Aorta (tissue), 5 donors: ENCODE data around the gene LONRF2. TPM values are rescaled to one million over a fixed set of nuclear protein-coding genes. Genes with fewer than 3 reads are reported as not detected.
"Not testable (repeated sequence)": the region's sequence is repeated elsewhere in the genome, so short reads cannot be mapped to it uniquely, and the experiment has no call there.

Source experiments
- ATAC-seq: fragments of 200-7000 bp; cut with Tn5 transposase; one replicate; pipeline ENCODE4 v1.9.1; 2022; ENCODE audit warnings: moderate library complexity; ENCODE audit not compliant: low FRiP score
- DNase-seq, 2 donors: peaks; one replicate each; pipeline ENCODE4 v3.0.0-alpha.2; 2020
- H3K27ac ChIP-seq, 2 donors: one replicate each; pipeline ENCODE4 v1.5.1; 2013; ENCODE audit warnings: low read length in 2 of 2, mild to moderate bottlenecking in 2 of 2, moderate library complexity in 2 of 2, control low read depth in 1 of 2, inconsistent platforms in 1 of 2, low read depth in 1 of 2
- H3K27me3 ChIP-seq, 2 donors: one replicate each; pipeline ENCODE4 v1.6.1; 2013; ENCODE audit warnings: control low read depth in 1 of 2, low read length in 1 of 2, mild to moderate bottlenecking in 1 of 2, moderate library complexity in 1 of 2; ENCODE audit not compliant: insufficient read depth in 2 of 2, control insufficient read depth in 1 of 2
- H3K36me3 ChIP-seq, 2 donors: one replicate each; pipeline ENCODE4 v1.6.1; 2013; ENCODE audit warnings: control low read depth in 1 of 2, low read length in 1 of 2, mild to moderate bottlenecking in 1 of 2; ENCODE audit not compliant: insufficient read depth in 2 of 2, control insufficient read depth in 1 of 2
- H3K4me1 ChIP-seq, 2 donors: one replicate each; pipeline ENCODE4 v1.6.1; 2013; ENCODE audit warnings: low read length in 2 of 2, control low read depth in 1 of 2, mild to moderate bottlenecking in 1 of 2, moderate library complexity in 1 of 2; ENCODE audit not compliant: insufficient read depth in 2 of 2, control insufficient read depth in 1 of 2
- H3K4me3 ChIP-seq, 2 donors: one replicate each; pipeline ENCODE4 v1.5.1; 2013; ENCODE audit warnings: low read length in 2 of 2, control low read depth in 1 of 2, mild to moderate bottlenecking in 1 of 2
- H3K9me3 ChIP-seq: one replicate; pipeline ENCODE4 v1.6.1; 2013; ENCODE audit warnings: mild to moderate bottlenecking, low read length; ENCODE audit not compliant: control insufficient read depth
- WGBS, 2 donors: extraction: QIAGEN DNeasy Blood & Tissue Kit; methylation state at CpG; one replicate each; pipeline ENCODE4 v1.1.7; 2013; 5-methylcytosine and 5-hydroxymethylcytosine counted together
- intact Hi-C, 2 donors: fragments of 100-400 bp; cut with DNase I; formaldehyde crosslinking; loops; one replicate each; pipeline versions ENCODE4 v1.14.2 to v1.15.0; 2022
- polyA plus RNA-seq, 2 donors: library from polyadenylated mRNA; stranded (reverse); fragments of 200-250 nt; gene quantifications; one replicate each; pipeline ENCODE4 v1.2.3, GENCODE V29; 2013
- total RNA-seq, 2 donors: library from RNA; stranded (reverse); fragmentation: NEBNext Ultra II Directional; extraction: Animal tissue kit (Norgen Biotek cat#: 25700); gene quantifications; one replicate each; pipeline ENCODE4 v1.2.1, GENCODE V29; 2021
- donor health status: healthy with polysubstance abuse.
- donor health status: Bipolar disorder and iron deficiency.
- donor health status: DM: no; HTN: no; CAD: no.
- donor health status: DM: no; HTN: no; CAD: no.
- donor health status: DM: yes; HTN: yes; CAD: no.

The LONRF2 gene
- total and polyA plus RNA-seq, 4 donors, result 0.43 to 10.9 (median 5.5) TPM

DNA sequence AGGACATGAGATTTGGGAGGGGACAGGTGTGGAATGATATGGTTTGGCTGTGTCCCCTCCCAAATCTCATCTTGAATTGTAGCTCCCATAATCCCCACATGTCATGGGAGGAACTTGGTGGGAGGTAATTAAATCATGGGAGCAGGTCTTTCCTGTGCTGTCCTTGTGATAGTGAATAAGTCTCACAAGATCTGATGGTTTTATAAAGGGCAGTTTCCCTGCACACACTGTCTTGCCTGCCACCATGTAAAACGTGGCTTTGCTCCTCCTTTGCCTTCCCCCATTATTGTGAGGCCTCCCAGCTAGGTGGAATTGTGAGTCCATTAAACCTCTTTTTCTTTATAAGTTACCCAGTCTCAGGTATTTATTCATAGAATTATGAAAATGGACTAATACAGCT, 22.8 kb upstream of the LONRF2 start:
- not testable (repeated sequence) for H3K27me3 ChIP-seq, H3K36me3 ChIP-seq, ATAC-seq, H3K27ac ChIP-seq, H3K9me3 ChIP-seq, H3K4me1 ChIP-seq, H3K4me3 ChIP-seq, DNase-seq
- 37 to 40% methylated on average over 1 of the region's 1 CpG for WGBS, 2 donors
- intact Hi-C loops, result loop anchor here in 1 of 2 donors (2.0 kb wide), 1 partner anchor 14 kb away; no protein-coding TSS in a partner anchor

DNA sequence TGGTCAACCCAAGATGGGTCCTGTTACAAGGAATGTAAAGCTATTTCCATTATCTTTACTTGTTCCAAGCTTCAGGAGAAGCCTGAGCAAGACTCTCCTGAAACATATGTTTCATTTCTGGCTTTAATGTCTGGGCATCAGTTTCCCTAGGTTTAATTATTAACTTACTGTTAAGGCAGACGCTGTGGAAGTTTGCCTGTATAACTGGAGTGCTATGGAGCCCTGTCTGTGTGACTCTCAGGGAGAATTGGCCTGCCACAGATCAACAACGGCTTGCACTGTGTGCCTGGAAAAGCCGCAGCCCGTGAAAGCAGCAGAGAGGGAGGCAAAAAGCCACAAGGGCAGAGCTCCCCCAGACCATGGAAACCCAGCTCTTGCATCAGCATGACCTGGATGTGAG, 22.1 kb upstream of the LONRF2 start:
- DNase-seq (no peak), ATAC-seq (no peak)
- no peaks in the 10 kb centered on the region for H3K27me3 ChIP-seq
- H3K9me3 ChIP-seq, result no peaks in the 10 kb centered on the region
- H3K4me1 ChIP-seq, result no peaks in the 10 kb centered on the region
- H3K36me3 ChIP-seq, result no peaks in the 10 kb centered on the region
- no peak overlapping the region for H3K4me3 ChIP-seq
- no peak overlapping the region for H3K27ac ChIP-seq
- intact Hi-C loops, result loop anchor here in 1 of 2 donors (2.0 kb wide), 1 partner anchor 14 kb away; no protein-coding TSS in a partner anchor
- WGBS, 2 donors, result 57 to 69% methylated on average over 4 of the region's 4 CpGs

DNA sequence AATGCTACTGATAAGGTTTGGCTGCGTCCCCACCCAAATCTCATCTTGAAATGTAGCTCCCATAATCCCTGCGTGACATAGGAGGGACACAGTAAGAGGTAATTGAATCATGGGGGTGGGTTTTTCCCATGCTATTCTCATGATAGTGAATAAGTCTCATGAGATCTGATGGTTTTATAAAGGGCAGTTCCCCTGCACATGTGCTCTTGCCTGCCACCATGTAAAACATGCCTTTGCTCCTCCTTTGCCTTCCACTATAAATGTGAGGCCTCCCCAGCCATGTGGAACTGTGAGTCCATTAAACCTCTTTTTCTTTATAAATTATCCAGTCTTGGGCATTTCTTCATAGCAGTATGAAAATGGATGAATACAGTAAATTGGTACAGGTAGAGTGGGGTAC, 20.2 kb upstream of the LONRF2 start:
- DNase-seq, H3K36me3 ChIP-seq, H3K27ac ChIP-seq, H3K4me3 ChIP-seq, H3K9me3 ChIP-seq, ATAC-seq, H3K4me1 ChIP-seq, H3K27me3 ChIP-seq, intact Hi-C loops: not testable (repeated sequence)
- 88 to 92% methylated on average over 2 of the region's 2 CpGs for WGBS, 2 donors

DNA sequence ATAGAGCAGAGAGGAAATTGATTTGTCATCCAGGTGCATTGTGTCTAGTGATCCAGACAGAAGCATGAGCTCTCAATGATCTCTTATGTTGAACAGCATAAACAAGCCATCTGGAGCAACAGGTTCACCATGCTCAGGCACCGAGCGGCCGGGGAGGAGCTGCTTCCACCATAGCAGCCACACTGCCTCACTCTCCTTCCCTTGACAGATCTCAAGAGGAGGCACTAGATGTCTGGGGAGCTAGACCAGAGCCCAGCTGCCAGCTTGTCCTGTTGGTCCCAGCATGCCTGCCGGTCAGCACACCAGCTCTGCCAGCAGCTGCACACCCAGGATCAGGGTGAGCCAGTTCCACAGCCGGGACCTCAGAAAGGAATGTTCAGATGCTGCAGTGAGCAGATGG, 17.5 kb upstream of the LONRF2 start:
- no peaks in the 10 kb centered on the region for H3K9me3 ChIP-seq
- no peak overlapping the region for H3K27ac ChIP-seq
- WGBS, 2 donors, result 68 to 71% methylated on average over 5 of the region's 5 CpGs
- DNase-seq (no peak), ATAC-seq (no peak)
- H3K4me1 ChIP-seq, result no peaks in the 10 kb centered on the region
- H3K36me3 ChIP-seq, result no peaks in the 10 kb centered on the region
- intact Hi-C loops, result no loop called here
- H3K4me3 ChIP-seq, result no peak overlapping the region
- H3K27me3 ChIP-seq, result no peaks in the 10 kb centered on the region

DNA sequence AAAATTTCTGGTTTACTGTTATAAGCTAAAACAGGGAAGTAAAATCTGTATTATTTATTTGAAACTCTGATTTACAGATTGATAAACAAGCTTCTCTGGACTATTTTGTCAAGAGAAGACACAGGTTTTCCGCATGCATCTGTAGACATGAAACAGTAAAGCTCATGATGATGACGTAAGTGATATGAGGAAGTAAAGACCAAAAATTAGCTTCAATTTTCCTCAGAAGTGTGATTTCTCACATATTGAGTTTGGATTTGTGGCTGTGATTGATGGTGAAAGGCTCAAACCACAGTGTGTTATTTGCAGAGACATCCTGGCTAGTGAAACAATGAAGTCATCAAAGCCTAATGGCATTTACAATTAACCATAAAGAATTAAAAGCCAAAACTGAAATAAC, 12.6 kb upstream of the LONRF2 start:
- DNase-seq, result no peak
- Histone ChIP-seq H3K4me3 (no peak overlapping the region), H3K36me3 (no peaks in the 10 kb centered on the region), H3K9me3 (no peaks in the 10 kb centered on the region), H3K27ac (no peak overlapping the region), H3K27me3 (no peaks in the 10 kb centered on the region), H3K4me1 (no peaks in the 10 kb centered on the region)
- 92 to 93% methylated on average over 2 of the region's 2 CpGs for WGBS, 2 donors
- intact Hi-C loops, result no loop called here
- ATAC-seq, result no peak

DNA sequence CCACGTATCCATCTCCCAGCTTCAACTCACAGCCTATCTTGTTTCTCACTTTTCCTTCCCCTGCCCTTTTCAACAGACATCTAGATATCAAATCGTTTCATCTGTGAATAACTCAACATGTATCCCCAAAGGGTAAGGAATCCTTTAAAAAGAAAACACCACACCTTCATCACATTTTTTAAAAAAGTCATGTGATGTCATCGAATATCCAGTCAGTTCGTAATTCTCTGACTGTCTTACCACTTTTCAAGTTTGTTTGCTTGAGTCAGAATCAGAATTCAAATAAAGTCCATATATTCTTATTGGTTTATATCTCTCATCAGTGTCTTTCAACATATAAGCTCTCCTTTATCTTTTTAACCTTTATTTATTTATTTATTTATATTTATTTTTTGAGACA, 5.4 kb upstream of the LONRF2 start:
- H3K9me3 ChIP-seq, result no peaks in the 10 kb centered on the region
- H3K4me1 ChIP-seq, result no peaks in the 10 kb centered on the region
- no peak overlapping the region for H3K27ac ChIP-seq
- intact Hi-C loops, result no loop called here
- no peak overlapping the region for H3K4me3 ChIP-seq
- ATAC-seq (no peak), DNase-seq (no peak)
- H3K36me3 ChIP-seq, result no peaks in the 10 kb centered on the region
- H3K27me3 ChIP-seq, result no peaks in the 10 kb centered on the region
- 85 to 86% methylated on average over 4 of the region's 4 CpGs for WGBS, 2 donors

DNA sequence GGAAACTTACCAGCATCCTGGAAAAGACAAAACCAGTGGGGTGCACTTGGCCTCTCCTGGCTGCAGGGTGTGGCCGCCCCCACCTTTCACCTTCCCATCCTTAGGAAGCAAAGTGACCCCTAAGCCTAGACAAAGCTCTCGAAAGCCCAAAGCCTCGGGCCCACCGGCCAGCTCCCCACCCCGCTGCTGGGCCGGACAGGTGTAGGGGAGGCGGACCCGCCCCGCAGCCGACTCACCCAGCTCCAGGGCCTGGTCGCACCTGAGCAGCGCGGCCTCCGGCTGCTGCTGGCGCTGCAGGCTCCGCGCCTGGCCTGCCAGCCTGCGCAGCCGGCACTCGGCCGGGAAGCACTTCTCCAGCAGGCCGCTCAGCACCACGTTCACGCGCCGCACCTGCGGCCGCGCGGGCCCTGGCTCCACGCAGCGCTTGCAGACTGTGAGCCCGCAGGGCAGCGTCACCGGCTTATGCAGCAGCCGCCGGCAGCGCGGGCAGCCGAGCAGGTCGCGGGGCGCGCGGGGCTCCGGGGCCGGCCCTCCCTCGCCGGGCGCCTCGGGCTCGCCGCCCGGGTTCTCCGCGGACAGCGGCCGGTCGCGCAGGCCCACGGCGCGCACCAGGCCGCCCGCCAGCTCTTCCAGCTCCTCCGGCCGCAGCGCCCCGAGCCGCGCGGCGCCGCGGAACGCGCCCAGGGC, 979 bp downstream of the LONRF2 start:
- WGBS, 2 donors, result 1% methylated on average over 42 to 77 of the region's 77 CpGs
- Histone ChIP-seq H3K27ac (no peak overlapping the region), H3K27me3 (no peaks in the 10 kb centered on the region), H3K4me1 (no peaks in the 10 kb centered on the region), H3K36me3 (no peaks in the 10 kb centered on the region), H3K9me3 (no peaks in the 10 kb centered on the region), H3K4me3 (peak overlapping the region; percentile 14 to 84)
- ATAC-seq (peak; percentile 63), DNase-seq (no peak)
- intact Hi-C loops, result no loop called here

DNA sequence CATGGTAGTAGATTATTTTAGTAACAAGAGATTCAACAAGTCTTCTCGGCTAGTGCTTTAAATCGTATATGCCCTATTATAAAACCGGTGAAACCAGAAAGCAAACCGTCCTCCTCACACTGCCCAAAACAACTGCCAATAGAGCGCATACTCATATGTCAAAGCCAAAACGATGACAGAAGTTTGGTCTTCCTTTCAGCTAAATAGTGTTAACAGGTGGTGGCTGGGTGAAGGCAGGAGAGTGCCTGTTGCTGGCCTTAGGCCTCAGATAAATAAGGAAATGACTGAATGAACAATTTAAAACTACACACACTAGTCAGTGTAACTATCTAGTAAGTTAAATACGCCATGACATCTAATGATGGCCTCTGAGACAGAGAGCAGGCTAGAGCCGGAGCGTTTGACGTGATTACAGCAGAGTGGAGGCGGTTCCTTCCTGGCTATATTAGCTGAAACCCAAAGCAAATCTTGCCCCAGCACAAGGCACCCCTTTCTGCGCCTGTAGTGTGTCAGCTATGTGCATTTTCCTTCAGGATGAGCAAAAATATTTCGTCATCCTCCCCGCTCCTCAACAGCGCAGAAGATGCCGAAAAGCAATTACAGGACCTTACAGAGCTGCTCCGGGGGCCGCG, 1.6 kb downstream of the LONRF2 start:
- Histone ChIP-seq H3K4me1 (no peaks in the 10 kb centered on the region), H3K36me3 (no peaks in the 10 kb centered on the region), H3K27ac (no peak overlapping the region), H3K4me3 (peak overlapping the region; percentile 14 to 84), H3K9me3 (no peaks in the 10 kb centered on the region), H3K27me3 (no peaks in the 10 kb centered on the region)
- DNase-seq, result no peak
- WGBS, 2 donors, result 65 to 69% methylated on average over 19 of the region's 19 CpGs
- intact Hi-C loops, result no loop called here
- peak; percentile 33 for ATAC-seq

DNA sequence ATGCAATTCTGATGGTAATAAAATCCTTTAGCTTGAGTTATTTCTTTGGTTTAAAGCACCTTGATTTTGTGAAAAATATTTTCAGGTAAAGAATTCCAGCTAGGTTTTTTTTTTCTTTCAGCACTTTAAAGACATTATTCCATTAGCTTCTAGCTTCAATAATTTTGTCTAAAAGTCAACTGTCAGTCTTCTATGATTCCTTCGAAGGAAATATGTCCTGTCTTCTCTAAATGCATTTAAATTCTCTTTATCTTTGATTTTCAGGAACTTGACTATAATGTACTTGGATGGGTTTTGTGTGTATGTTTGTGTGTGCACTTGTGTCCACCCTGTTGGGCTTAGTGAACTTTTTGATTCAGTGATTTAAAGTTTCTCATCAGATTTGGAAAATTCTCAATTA, 4.7 kb downstream of the LONRF2 start:
- Histone ChIP-seq H3K36me3 (no peaks in the 10 kb centered on the region), H3K4me3 (no peak overlapping the region), H3K27me3 (no peaks in the 10 kb centered on the region), H3K9me3 (no peaks in the 10 kb centered on the region), H3K4me1 (no peaks in the 10 kb centered on the region), H3K27ac (no peak overlapping the region)
- no peak for ATAC-seq
- intact Hi-C loops, result no loop called here
- no peak for DNase-seq
- WGBS, 2 donors, result 94 to 97% methylated on average over 1 of the region's 1 CpG
